Germinal center (tissue), 1 donor: Measurements from ENCODE around the gene RPP38.
A peak's percentile ranks its signal among the peaks of the same experiment; 100 is the strongest.

Experiments
- DNase-seq: peaks from one replicate; pipeline ENCODE4 v3.0.0; 2012; ENCODE audit warnings: mixed read lengths, low spot score

RPP38 gene, protein sequence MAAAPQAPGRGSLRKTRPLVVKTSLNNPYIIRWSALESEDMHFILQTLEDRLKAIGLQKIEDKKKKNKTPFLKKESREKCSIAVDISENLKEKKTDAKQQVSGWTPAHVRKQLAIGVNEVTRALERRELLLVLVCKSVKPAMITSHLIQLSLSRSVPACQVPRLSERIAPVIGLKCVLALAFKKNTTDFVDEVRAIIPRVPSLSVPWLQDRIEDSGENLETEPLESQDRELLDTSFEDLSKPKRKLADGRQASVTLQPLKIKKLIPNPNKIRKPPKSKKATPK

DNA sequence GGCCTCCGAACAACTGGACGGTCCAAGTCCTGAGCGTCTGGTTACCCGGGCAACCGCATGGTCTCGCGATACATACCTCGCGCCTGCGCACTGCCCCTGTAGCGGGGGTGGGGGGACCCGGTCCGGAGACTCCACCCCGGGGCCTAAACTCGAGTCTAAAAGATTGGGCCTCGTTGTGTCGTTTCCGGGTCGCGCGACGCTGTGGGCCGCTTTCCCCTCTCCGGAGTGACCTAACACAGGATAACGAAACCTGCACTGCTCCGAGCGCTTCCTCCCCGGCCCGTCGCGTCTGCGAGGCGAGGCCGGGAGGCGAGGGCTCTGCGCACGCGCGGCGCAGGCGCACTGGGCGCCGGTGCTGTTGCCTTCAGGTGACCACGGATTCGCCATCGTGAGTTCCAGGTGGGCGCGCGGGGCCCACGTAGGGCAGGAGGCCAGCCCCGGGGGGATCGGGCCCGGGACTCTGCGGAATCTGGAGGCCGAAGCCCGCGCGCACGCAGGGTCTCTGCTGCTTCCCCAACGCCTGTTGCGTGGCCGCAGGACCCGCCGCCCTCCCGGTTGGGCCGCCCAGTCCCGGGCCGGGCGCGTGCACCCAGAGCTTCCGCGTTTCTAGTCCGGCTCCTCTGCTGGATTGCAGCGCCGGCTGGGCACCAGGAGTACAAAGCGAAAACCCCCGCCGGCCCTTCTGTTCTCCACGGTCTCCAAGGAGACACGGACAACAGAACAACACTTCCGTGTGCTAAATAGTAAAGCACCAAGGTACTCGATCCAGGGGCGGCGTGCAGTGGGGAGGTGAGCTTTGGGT lies at the start of gene RPP38:
Gene RPP38 (plus strand): TSS at position 345 of the 802 bp plus-strand sequence. CDS start 5,960 bp downstream, outside the sequence.
- peak; percentile 95 for DNase-seq

DNA sequence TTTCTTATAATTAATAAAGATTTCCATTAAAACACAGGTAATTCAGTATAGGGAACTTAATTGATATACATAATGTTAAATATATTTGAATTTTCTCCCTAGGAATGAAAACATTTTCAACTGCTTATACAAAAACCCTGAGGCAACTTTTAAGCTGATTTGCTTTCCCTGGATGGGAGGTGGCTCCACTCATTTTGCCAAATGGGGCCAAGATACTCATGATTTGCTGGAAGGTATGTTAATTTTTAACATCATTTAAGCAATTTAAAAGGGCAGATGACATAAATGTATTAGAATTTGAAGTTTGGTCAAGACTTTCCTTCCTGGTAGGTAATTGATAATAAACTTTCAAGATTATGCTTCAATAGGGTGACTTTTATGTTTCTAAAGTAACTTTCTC lies 47.6 kb upstream of the RPP38 start:
- no peak for DNase-seq

DNA sequence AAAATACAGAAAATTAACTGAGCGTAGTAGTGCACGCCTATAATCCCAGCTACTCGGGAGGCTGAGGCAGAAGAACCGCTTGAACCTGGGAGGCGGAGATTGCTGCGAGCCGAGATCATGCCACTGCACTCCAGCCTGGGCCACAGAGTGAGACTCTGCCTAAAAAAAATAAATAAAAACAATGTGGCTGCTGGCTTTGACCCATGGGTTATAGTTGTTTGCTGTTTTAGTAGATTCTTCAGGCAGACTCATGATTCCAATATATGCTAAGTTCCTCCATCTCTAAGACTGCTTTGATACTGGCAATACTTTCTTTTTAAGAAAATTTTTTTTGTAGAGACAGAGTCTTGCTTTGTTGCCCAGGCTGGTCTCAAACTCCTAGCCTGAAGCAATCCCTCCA lies 45.0 kb upstream of the RPP38 start:
- DNase-seq, result no peak

DNA sequence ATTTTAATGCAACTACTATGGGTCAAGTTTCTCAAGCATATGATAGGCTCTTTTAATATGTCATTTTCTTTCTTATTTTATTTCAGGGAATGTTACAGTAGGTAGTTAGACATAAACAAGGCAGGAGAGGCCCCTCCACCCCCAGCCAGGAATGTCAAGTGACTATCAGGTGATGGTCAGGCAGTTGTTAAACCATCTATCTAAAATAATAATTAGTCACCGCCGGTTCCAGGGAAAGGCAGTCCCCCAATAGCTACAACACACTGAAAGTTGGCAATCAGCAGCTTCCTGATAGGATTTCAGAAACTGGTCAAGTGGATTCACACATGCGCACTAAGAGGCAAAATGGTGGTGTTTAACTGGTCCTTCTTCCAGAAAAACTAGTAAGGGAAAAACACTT lies 44.1 kb upstream of the RPP38 start:
- DNase-seq, result no peak

DNA sequence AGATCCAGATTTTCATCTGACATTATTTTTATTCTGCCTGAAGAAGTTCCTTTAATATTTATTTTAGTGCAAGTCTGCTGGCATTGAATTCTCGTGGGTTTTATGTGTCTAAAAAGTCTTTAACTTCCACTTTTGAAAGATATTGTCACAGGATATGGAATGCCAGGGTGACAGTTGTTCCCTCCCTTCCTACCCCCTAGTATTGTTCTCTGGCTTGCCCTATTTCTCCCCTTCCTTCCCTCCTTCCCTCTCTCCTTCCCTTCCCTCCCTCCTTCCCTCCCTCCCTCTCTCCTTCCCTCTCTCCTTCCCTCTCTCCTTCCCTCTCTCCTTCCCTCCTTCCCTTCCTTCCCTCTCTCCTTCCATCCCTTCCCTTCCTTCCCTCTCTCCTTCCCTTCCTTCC lies 38.5 kb upstream of the RPP38 start:
- no peak for DNase-seq

DNA sequence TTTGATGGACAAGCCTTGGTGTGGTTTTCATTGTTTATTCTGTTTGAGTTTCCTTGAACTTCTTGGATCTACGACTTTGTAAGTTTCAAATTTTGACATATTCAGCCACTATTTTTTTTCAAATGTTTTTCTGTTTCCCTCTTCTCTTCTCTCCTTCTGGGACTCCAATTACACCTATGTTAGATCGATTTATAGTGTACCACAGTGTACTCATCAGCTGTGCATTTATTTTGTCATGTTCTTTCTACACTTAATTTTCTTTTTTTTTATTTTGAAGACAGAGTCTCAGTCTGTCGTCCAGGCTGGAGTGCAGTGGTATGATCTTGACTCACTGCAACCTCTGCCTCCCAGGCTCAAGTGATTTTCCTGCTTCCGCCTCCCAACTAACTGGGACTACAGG lies 37.2 kb upstream of the RPP38 start:
- DNase-seq, result no peak

DNA sequence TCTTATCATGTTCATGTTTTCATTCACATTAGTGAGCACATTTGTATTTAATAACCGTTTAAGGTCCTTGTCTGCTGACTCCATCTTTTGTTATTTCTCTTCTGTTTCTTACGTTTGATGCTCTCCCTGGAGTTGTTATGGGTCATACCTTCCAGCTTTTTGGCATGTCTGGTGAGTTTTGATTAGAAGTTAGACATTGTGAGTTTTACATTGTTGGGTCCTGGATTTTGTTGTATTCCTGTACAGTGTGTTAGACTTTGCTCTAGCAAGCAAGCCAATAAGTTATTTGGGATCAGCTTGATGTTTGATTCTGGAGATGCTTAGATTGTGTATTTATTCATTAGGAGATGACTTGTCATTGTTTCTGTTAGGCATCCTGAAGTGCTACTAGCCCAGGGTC lies 36.5 kb upstream of the RPP38 start:
- DNase-seq, result no peak

DNA sequence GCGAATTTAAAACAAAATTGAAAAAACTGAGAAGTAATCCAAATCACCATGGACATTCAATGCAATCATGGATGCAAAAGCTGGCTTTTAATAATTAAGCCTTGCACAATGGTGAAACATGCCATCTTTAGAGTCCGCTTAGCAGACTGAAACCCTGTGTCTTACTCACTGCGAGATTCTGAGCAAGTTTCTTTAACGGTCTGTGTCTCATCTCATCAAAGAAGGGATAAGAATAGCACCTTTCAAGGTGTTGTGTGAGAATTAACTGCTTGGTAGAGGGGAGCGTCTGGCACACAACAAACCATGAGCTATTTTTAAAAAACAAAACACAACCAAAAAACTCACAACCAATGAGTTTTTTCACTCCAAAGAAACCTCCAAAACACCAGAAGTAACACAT lies 30.0 kb upstream of the RPP38 start:
- no peak for DNase-seq

DNA sequence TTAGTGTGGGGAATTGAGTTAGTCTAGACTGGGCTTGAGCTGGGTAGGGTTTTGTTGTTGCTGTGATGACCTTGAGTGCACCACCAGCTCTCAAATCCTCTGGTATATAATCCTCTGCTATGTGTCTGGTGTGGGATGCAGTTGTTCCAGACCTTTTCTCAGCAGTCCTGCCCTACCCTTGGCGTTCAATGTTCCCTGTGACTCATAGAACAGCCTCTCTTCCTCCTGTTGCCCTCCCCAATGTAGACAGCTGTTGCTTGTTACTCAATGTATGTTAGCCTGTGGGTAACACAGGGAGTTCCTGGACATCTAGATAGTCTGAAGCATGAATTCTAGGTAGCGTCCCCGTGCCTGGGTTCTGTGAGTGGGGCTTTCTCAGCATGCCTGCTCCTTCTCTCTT lies 28.4 kb upstream of the RPP38 start:
- DNase-seq, result no peak

DNA sequence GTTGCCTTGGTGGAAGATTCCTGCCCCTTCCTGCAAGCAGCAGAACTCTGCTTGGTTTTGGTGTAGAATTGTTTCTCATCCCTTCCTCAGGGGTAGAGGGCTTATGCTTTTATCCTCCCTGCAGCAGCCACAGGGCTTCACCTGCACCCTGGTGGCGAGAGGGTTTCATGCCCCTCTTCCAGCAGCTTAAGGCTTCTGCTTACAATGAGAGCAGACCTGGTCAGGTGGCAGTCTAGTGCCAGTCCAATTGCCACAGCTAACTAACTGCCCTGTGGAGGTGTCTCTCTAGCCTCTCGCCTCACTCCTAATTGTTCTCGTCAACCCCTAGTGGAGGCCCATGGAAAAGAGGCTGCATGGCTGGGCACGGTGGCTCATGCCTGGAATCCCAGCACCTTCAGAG lies 27.9 kb upstream of the RPP38 start:
- no peak for DNase-seq

DNA sequence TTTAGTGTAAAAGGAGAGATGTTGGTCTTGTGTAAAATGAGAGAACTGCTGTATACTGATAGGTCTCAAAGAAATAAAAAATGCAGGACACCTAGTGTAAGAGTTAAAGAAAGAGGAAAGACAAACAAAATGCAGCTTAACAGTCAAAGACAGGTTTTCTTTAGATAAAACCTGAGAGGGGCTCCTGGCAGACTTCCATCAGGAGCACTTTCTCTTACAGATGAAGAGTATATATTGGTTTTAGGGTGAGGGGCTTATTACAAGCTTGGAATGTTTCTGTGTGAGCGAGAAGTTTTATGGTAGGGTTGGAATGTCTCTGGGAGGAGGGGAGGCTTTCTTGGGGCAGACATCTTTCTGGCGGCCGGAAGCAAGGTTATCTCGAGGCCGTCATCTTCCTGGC lies 24.8 kb upstream of the RPP38 start:
- no peak for DNase-seq

DNA sequence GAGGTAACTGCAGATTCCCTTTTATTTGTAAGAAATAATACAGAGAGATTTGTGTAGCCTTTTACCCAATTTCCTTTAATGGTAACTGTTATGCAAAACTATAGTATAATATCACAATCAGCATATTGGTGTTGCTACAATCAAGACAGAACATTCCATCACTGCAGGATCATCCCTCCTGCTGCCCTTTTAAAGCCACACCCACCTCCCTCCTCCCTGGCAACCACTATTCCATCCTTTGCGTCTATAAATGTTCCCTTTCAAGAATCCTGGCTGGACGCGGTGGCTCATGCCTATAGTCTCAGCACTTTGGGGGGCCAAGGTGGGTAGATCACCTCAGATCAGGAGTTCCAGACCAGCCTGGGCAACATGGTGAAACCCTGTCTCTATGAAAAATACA lies 21.7 kb upstream of the RPP38 start:
- no peak for DNase-seq

DNA sequence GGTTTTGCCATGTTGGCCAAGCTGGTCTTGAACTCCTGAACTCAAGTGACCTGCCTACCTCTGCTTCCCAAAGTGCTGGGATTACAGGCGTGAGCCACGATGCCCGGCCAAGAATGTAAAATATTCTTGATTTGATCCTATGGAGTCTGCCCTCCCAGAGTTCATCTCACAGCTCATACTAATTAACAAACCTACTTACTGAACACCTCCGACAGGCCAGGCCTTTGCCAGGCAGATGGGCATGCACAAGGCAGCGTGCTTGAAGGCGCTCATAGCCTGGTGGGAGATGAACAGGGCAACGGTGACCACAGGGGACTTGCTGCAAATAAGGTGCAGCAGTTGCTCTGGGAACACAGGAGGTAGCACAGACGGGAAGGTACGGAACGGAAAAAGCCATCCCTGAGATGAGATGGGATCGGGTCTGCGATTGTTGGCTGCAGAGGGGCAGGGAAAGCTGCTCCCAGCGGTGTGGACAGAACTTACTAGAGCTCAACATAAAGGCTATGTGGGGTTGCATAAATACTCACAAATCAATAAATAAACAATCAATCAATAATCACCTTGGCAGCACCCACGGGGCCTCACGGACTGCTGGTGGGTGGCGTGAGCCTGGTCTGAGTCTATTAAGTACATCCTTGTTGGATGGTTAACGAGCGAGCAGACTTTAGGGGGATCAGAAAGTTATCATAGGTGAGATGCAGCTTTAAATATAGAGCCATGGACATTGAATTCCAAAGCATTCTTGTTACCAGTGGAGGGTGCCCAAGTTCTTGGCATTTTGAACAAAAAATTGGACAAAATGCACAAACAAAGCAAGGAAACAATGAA lies 13.3 kb upstream of the RPP38 start:
- DNase-seq, result no peak

DNA sequence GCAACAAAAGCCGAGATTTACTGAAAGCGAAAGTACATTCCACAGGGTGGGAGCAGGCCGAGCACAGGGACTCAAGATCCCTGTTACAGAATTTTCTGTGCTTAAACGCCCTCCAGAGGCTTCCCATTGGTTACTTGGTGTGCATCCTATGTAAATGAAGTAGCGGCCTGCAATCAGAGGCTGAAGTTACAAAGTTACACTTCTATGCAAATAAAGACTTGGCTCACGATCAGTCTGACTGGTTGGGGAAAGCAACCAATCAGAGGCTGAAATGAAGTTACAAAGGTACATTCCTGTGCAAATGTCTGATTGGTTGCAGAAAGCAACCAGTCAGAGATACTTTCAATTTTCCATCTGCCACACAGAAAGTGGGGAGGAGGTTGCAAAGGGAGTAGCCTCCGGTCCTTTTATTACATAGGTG lies 12.6 kb upstream of the RPP38 start:
- no peak for DNase-seq

DNA sequence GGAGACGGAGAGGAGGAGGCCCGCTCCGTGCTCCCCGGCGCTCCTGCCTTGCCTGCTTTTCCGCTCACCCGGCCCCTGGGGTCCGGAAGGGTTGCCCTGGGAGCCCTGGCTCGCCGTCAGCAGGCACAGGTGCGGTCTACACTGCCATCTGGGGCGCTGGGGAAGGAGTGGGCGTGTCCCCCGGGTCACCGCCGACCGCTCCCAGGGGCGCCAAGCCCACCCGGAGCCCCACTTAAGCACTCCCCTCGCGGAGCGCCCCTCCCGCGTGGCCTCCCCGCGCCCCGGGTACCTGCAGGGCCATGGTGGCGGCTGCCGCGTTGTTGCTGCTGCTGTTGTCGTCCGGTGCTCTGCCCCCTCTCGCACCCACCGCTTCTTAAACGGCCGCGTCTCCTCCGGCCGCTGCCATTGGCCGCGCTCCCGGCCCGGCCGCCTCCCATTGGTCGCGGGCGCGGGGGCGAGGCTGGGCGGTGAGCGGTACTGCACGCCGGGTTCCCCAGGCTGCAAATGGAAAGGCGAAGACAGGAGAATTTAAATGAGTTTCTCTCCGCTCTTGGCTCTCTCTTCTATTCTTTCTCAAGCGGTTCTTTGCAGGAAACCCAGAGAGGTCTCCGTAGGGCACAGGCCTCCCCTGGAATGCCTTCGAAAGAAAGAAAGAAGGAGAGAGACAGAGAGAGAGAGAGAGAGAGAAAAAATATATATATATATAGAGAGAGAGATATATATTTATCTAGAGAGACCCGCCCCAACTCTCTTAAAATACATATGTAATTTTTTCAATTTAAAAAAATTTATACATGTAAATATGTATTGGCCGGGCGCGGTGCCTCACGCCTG lies 8.5 kb upstream of the RPP38 start, which contains the start of gene ACBD7:
Gene ACBD7 (minus strand): TSS at position 349 of the 834 bp plus-strand sequence. CDS start 48 bp downstream, at position 301.
- peak; percentile 98 for DNase-seq

DNA sequence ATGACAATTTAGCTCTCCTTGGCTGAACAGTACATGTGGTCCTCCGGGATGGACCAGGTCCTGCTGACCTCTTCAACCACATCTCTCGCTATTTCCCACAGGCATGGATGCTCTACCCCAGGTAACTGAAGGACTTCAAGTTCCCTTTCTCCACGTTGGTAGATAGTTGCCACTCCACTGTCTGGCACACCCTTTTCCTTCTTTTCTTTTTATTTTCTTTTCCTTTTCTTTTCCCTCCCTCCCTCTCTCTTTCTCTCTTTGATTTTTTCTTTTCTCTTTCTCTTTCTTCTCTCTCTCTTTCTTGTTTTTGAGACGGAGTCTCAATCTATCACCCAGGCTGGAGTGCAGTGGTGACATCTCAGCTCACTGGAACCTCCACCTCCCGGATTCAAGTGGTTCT lies 5.7 kb upstream of the RPP38 start:
- no peak for DNase-seq

DNA sequence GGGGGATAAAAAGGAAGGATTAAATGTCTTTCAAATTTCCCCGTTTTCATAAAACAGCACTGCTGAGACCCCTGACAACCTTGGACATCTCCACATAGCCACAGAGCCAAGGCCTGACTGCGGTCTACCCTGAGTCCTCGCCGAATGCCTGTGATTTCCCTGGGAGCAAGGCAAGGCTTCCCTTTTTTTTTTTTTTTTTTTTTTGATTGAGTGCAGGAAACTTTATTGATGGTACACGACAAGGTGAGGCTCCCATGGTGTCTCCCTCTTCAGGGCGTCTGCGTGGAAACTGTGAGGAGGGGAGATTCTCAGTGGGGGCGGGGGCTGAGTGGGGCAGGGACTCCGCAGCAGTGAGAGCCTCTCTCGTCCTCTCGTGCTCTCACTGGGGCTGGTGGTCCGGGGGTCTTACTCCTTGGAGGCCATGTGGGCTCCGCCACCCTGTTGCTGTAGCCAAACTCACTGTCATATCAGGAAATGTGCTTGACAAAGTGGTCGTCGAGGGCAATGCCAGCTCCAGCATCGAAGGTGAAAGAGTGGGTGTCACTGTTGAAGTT lies 4.2 kb upstream of the RPP38 start:
- DNase-seq, result no peak

DNA sequence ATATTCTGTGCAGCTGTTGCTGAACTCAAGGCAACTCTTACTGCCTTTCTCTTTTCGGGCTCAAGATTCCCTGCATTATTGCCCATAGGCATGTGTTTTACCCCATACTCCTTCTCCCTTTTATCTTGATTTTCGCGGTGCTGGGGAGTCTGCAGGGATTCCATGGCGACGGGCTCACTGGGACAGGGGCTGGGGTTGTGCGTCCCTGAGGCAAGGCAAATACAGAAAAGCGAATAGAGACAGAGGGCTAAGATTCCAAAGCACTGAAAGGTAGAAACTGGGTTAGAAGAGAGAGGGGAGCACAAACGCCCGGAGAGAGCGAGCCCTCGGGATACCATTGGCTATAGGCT lies 519 bp upstream of the RPP38 start:
- no peak for DNase-seq

DNA sequence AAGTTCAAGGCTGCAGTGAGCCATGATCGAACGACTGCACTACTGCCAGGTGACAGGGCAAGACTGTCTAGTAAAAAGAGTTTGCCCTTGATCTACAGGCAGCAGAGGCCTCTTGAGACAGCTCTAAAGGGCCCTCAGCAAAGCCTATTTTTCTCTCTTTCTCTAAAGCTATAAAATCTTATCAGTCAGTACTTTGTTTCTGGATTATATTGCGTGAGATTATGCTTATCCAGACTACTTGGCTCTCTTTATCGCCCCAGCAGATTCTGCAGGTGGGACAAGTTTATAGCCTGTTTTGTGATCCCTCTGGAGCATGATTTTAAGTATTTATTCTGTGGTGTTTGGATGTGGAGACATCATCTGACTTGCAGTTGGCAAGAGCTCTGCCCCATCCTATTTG lies 2.7 kb downstream of the RPP38 start:
- no peak for DNase-seq

DNA sequence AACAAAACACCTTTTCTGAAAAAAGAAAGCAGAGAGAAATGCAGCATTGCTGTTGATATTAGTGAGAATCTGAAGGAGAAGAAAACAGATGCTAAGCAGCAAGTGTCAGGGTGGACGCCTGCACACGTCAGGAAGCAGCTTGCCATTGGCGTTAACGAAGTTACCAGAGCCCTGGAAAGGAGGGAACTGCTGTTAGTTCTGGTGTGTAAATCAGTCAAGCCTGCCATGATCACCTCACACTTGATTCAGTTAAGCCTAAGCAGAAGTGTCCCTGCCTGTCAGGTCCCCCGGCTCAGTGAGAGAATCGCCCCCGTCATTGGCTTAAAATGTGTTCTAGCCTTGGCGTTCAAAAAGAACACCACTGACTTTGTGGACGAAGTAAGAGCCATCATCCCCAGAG lies 6.4 kb downstream of the RPP38 start:
- no peak for DNase-seq

DNA sequence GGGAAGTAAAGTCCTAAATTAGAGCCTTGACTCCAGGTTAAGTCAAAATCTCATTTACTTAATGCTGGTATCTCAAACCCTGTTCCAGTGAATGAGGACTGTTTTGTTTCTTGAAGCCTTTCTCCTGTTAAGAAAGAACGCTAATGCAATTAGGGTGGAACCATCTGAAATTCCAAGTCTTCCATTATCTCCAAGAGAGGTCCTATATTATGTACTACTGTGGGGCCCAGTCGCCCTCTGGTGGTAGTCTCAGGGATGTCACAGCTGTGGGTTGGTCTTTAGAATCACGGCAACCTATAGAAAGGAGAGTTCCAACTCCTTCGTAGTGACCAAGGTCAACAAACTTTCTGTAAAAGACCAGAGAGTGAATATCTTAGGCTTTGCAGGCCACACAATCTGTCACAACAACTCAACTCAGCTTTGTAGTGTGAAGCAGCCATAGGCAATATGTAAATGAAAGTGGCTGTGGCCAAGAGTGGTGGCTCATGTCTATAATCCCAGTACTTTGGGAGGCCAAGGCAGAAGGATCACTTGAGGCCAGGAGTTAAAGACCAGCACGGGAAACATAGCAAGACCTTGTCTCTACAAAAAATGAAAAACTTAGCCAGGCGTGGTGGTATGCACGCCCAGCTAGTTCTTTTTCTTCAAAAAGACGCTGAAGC lies 9.3 kb downstream of the RPP38 start:
- DNase-seq, result peak; percentile 59
